HG03460 (cell line): Measurements from ENCODE around the gene UNC13B.

Experiments
- ATAC-seq: cut with Tn5 transposase; IDR thresholded peaks from one replicate; pipeline ENCODE4 v1.9.1; 2021; ENCODE audit not compliant: unreplicated experiment

Gene UNC13B

GRCh38 chr9:35318741-35319140, 156.9 kb downstream of the UNC13B start:
- no peak for ATAC-seq

- ATAC-seq: no peak
Observed at GRCh38 chr9:35322075-35322885, 160.5 kb downstream of the UNC13B start.

- no peak for ATAC-seq
Observed at GRCh38 chr9:35324966-35325365, 163.2 kb downstream of the UNC13B start.

- ATAC-seq: no peak
Observed at GRCh38 chr9:35333551-35333950, 171.7 kb downstream of the UNC13B start.

GRCh38 chr9:35335164-35335563, 173.4 kb downstream of the UNC13B start:
- no peak for ATAC-seq

- no peak for ATAC-seq
Observed at GRCh38 chr9:35338086-35338485, 176.3 kb downstream of the UNC13B start.

GRCh38 chr9:35338561-35339274, 176.9 kb downstream of the UNC13B start:
- ATAC-seq: no peak

- ATAC-seq: no peak
Observed at GRCh38 chr9:35340046-35340445, 178.2 kb downstream of the UNC13B start.

- ATAC-seq: no peak
Observed at GRCh38 chr9:35341021-35341420, 179.2 kb downstream of the UNC13B start.

GRCh38 chr9:35341585-35341984, 179.8 kb downstream of the UNC13B start:
- ATAC-seq: no peak

GRCh38 chr9:35342221-35342958, 180.6 kb downstream of the UNC13B start:
- no peak for ATAC-seq

- ATAC-seq: no peak
Observed at GRCh38 chr9:35348109-35348508, 186.3 kb downstream of the UNC13B start.

GRCh38 chr9:35349287-35349990, 187.6 kb downstream of the UNC13B start:
- no peak for ATAC-seq

- ATAC-seq: no peak
Observed at GRCh38 chr9:35350212-35350611, 188.4 kb downstream of the UNC13B start.

GRCh38 chr9:35350827-35351549, 189.2 kb downstream of the UNC13B start:
- ATAC-seq: no peak

GRCh38 chr9:35353731-35354365, 192.0 kb downstream of the UNC13B start:
- ATAC-seq: no peak

GRCh38 chr9:35355939-35356338, 194.1 kb downstream of the UNC13B start:
- ATAC-seq: no peak

- no peak for ATAC-seq
Observed at GRCh38 chr9:35357116-35357515, 195.3 kb downstream of the UNC13B start.

GRCh38 chr9:35357826-35358225, 196.0 kb downstream of the UNC13B start:
- ATAC-seq: no peak
